CD4-positive, alpha-beta T cell (primary cell): Measurements from ENCODE around the gene ZNF813. TPM values are rescaled to one million over a fixed set of nuclear protein-coding genes. Genes with fewer than 3 reads are reported as not detected.

Experiments used
- ATAC-seq: fragments of 200-7000 bp; cut with Tn5 transposase; one replicate; pipeline ENCODE4 v1.10.0; 2022; ENCODE audit warnings: mild to moderate bottlenecking; ENCODE audit not compliant: poor library complexity
- CTCF ChIA-PET: fragments of 350-600 bp; sonication (Branson Sonifier 250); formaldehyde crosslinking; loops from one replicate; lab custom pipeline; 2021; ENCODE audit warnings: antibody characterized with exemption, inconsistent platforms; lab: Charles Lee
- POLR2A ChIA-PET: fragments of 350-600 bp; sonication (Branson Sonifier 250); formaldehyde crosslinking; loops from one replicate; lab custom pipeline; 2021; ENCODE audit warnings: antibody characterized with exemption, inconsistent platforms; lab: Charles Lee
- DNase-seq, 14 experiments: peaks; one replicate each; pipeline ENCODE4 v3.0.0-alpha.2; 2013 to 2020; ENCODE audit warnings: mixed read lengths in 2 of 14
- H3K27ac ChIP-seq, 2 donors: one replicate each; pipeline versions ENCODE4 v1.5.1 to v1.7.0; 2013; ENCODE audit warnings: low read length in 2 of 2, low read depth in 1 of 2, mild to moderate bottlenecking in 1 of 2
- H3K27me3 ChIP-seq, 2 experiments: 1 replicate in 1 of 2; 2 replicates in 1 of 2; pipeline versions ENCODE4 v1.6.1 to v1.7.0; 2013; ENCODE audit warnings: low read length in 2 of 2, control low read depth in 1 of 2, mild to moderate bottlenecking in 1 of 2, moderate library complexity in 1 of 2; ENCODE audit not compliant: insufficient read depth in 2 of 2, control insufficient read depth in 1 of 2
- H3K36me3 ChIP-seq: one replicate; pipeline ENCODE4 v1.6.1; 2013; ENCODE audit warnings: low read length, control low read depth; ENCODE audit not compliant: insufficient read depth
- H3K4me1 ChIP-seq: one replicate; pipeline ENCODE4 v1.6.1; 2013; ENCODE audit warnings: low read length, control low read depth; ENCODE audit not compliant: insufficient read depth
- H3K4me3 ChIP-seq: one replicate; pipeline ENCODE4 v1.5.1; 2013; ENCODE audit warnings: mild to moderate bottlenecking, low read length, moderate library complexity
- H3K9me3 ChIP-seq, 2 experiments: 1 replicate in 1 of 2; 2 replicates in 1 of 2; pipeline versions ENCODE4 v1.6.1 to v1.7.0; 2013; ENCODE audit warnings: low read length in 2 of 2, mild to moderate bottlenecking in 2 of 2, control low read depth in 1 of 2, moderate library complexity in 1 of 2; ENCODE audit not compliant: control insufficient read depth in 1 of 2, insufficient read depth in 1 of 2
- H3K27ac Mint-ChIP-seq: one replicate; pipeline ENCODE4 v1.8.0; 2020; ENCODE audit warnings: mixed read lengths
- H3K27me3 Mint-ChIP-seq: one replicate; pipeline ENCODE4 v1.8.0; 2021; ENCODE audit warnings: mixed read lengths
- H3K36me3 Mint-ChIP-seq: one replicate; pipeline ENCODE4 v1.8.0; 2021; ENCODE audit warnings: low read depth, mixed read lengths
- H3K4me1 Mint-ChIP-seq: one replicate; pipeline ENCODE4 v1.8.0; 2021; ENCODE audit warnings: low read depth, mixed read lengths
- H3K4me3 Mint-ChIP-seq: one replicate; pipeline ENCODE4 v1.8.0; 2020; ENCODE audit warnings: mild to moderate bottlenecking, mixed read lengths
- H3K9me3 Mint-ChIP-seq: one replicate; pipeline ENCODE4 v1.8.0; 2020; ENCODE audit warnings: mixed read lengths
- intact Hi-C, 2 experiments: fragments of 100-400 bp; cut with DNase I in 1 of 2; cut with micrococcal nuclease in 1 of 2; formaldehyde crosslinking; loops; one replicate each; pipeline versions ENCODE4 v1.15.1 to v1.9.0; 2023 to 2025; cut with DNase I, micrococcal nuclease
- total RNA-seq, 174 experiments: library from RNA in 2 of 174; stranded (reverse) in 2 of 174; gene quantifications; one replicate each; pipeline ENCODE4 v1.2.3 and lab custom pipeline; 2021 to 2026
- TF ChIP-seq, protein P1 (sequence below): fragments of 200-600 bp; IDR thresholded peaks from one replicate; pipeline ENCODE4 v1.8.0; 2022; ENCODE audit warnings: antibody characterized with exemption, mild to moderate bottlenecking

Gene ZNF813
- total RNA-seq, 2 experiments from 2014 or later = 2.0 to 2.7 TPM

DNA sequence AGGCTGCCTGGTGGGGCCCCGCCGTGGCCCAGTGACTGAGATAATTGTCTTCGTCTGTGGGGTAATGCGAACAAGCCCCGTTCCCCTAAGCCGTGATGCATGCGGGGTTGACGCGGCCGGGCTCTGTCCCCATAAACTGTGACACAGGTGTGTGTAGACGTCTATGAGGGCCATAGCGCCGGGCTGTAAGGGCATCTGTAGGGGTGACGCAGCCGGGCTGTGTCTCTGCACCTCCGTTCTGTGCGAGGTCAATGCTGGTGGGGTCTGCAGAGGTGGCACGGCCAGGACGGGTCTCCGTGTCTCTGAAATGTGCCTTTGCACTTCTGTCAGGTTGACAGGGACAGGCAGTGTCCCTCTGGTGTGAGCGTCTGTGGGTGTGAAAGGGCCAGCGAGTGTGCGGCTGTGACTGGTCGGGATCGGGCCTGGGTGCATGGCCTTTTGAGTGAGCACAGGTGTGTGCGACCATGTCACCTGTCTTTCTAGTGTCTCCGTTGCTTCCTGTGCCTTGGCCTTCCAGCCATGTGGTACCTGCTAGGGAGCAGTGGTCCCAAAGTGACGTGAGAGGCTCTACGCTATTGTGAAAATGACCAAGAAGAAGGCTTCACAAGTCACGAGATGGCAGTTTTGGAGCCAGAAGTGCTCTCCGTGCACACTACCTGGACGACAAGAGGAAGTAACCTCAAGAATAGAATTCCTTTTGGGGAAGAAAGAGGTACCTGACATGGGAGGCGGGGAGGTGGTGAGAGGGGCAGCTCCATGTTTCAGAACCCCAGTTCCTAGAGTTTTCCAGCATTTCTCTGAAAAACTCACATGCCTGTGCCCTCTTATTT lies 54.1 kb downstream of the ZNF813 start:
- TF ChIP-seq, protein P1, sequence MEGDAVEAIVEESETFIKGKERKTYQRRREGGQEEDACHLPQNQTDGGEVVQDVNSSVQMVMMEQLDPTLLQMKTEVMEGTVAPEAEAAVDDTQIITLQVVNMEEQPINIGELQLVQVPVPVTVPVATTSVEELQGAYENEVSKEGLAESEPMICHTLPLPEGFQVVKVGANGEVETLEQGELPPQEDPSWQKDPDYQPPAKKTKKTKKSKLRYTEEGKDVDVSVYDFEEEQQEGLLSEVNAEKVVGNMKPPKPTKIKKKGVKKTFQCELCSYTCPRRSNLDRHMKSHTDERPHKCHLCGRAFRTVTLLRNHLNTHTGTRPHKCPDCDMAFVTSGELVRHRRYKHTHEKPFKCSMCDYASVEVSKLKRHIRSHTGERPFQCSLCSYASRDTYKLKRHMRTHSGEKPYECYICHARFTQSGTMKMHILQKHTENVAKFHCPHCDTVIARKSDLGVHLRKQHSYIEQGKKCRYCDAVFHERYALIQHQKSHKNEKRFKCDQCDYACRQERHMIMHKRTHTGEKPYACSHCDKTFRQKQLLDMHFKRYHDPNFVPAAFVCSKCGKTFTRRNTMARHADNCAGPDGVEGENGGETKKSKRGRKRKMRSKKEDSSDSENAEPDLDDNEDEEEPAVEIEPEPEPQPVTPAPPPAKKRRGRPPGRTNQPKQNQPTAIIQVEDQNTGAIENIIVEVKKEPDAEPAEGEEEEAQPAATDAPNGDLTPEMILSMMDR = no peak
- Mint-ChIP-seq H3K36me3 (peaks cover 53% of the 10 kb centered on the region), H3K4me1 (peaks cover 20% of the 10 kb centered on the region), H3K9me3 (peaks cover 13% of the 10 kb centered on the region), H3K27ac (peak overlapping the region; percentile 92), H3K4me3 (peak overlapping the region; percentile 92), H3K27me3 (no peaks in the 10 kb centered on the region)
- Histone ChIP-seq H3K27me3 (no peaks in the 10 kb centered on the region), H3K36me3 (no peaks in the 10 kb centered on the region), H3K4me1 (peaks cover 18% of the 10 kb centered on the region), H3K4me3 (peak overlapping the region; percentile 91), H3K27ac (peak overlapping the region; percentile 66 to 77), H3K9me3 (peaks cover 18 to 33% of the 10 kb centered on the region in 2 experiments)
- POLR2A ChIA-PET = interaction anchor here (0.5 to 1.6 kb wide), 13 partner anchors 14 to 1637 kb away, joined by 3 to 21 read pairs (median 4); partner anchors contain the start of genes ZNF331, ZNF432, ZNF615 and ZNF765
- DNase-seq (peak in 1 of 14 experiments; percentile 2), ATAC-seq (peak; percentile 4)
- CTCF ChIA-PET = no interaction called here
- intact Hi-C loops = loop anchor here (2.0 to 10.0 kb wide), 4 partner anchors 15 to 583 kb away; partner anchors contain the start of genes NDUFA3 (in 1 of the 2), OSCAR (in 1 of the 2), ZNF813 (in 1 of the 2) and ZNF816 (in 1 of the 2)

DNA sequence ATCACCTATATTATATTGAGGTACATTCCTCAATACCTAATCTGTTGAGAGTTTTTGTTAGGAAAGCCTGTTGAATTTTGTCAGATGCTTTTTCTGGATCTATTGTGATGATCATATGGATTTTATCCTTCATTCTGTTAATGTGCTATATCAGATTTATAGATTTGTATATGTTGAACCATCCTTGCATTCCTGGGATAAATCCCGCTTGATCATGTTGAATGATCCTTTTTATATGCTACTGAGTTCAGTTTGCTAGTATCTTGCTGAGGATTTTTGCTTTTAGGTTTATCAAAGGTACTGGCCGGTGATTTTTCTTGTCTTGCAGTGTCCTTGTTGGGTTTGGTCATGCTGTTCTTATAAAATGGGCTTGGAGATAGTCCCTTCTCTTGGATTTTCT lies 58.4 kb downstream of the ZNF813 start:
- ChIA-PET CTCF (no interaction called here), POLR2A (no interaction called here)
- ATAC-seq = no peak
- Histone ChIP-seq H3K36me3 (no peaks in the 10 kb centered on the region), H3K9me3 (peaks cover 9 to 24% of the 10 kb centered on the region in 2 experiments), H3K27ac (no peak overlapping the region), H3K4me3 (no peak overlapping the region), H3K27me3 (no peaks in the 10 kb centered on the region), H3K4me1 (peaks cover 10% of the 10 kb centered on the region)
- H3K9me3 Mint-ChIP-seq = peaks cover 4% of the 10 kb centered on the region
- no peak overlapping the region for H3K4me3 Mint-ChIP-seq
- H3K27me3 Mint-ChIP-seq = no peaks in the 10 kb centered on the region
- TF ChIP-seq, protein P1 = no peak
- DNase-seq = no peak
- peaks cover 80% of the 10 kb centered on the region for H3K36me3 Mint-ChIP-seq
- H3K27ac Mint-ChIP-seq = no peak overlapping the region
- intact Hi-C loops = loop anchor here in 1 of 2 experiments (10.0 kb wide), 1 partner anchor 579 kb away; the partner anchor contains the start of genes NDUFA3 and OSCAR
- peaks cover 16% of the 10 kb centered on the region for H3K4me1 Mint-ChIP-seq

DNA sequence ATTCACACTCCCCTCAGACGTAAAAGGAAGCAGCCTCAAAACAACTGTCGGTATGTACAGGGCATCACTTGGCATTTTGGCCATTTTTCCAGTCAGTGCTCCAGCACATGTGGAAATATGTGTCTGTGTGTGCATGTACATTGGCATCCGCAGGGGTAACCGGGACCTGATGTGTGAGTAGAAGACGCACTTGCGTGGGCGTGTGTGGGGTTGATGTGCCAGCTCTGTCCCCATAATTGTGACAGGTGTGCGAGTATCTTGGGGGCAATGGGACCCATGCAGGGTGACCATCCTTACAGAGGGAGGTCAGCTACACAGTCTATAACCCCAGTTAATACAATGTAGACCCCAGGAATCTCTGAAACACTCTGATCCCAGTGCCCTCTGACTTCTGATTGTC lies 63.1 kb downstream of the ZNF813 start:
- ChIA-PET CTCF (no interaction called here), POLR2A (no interaction called here)
- no peaks in the 10 kb centered on the region for H3K27me3 Mint-ChIP-seq
- Histone ChIP-seq H3K36me3 (no peaks in the 10 kb centered on the region), H3K27ac (no peak overlapping the region), H3K27me3 (no peaks in the 10 kb centered on the region), H3K9me3 (peaks cover 7 to 19% of the 10 kb centered on the region in 2 experiments), H3K4me1 (no peaks in the 10 kb centered on the region), H3K4me3 (no peak overlapping the region)
- intact Hi-C loops = no loop called here
- no peak overlapping the region for H3K4me3 Mint-ChIP-seq
- H3K27ac Mint-ChIP-seq = no peak overlapping the region
- no peaks in the 10 kb centered on the region for H3K4me1 Mint-ChIP-seq
- H3K9me3 Mint-ChIP-seq = peaks cover 4% of the 10 kb centered on the region
- TF ChIP-seq, protein P1 = no peak
- DNase-seq (no peak), ATAC-seq (no peak)
- peaks cover 70% of the 10 kb centered on the region for H3K36me3 Mint-ChIP-seq
